ENCODE results near the gene TMEM187.

The TMEM187 gene

DNA sequence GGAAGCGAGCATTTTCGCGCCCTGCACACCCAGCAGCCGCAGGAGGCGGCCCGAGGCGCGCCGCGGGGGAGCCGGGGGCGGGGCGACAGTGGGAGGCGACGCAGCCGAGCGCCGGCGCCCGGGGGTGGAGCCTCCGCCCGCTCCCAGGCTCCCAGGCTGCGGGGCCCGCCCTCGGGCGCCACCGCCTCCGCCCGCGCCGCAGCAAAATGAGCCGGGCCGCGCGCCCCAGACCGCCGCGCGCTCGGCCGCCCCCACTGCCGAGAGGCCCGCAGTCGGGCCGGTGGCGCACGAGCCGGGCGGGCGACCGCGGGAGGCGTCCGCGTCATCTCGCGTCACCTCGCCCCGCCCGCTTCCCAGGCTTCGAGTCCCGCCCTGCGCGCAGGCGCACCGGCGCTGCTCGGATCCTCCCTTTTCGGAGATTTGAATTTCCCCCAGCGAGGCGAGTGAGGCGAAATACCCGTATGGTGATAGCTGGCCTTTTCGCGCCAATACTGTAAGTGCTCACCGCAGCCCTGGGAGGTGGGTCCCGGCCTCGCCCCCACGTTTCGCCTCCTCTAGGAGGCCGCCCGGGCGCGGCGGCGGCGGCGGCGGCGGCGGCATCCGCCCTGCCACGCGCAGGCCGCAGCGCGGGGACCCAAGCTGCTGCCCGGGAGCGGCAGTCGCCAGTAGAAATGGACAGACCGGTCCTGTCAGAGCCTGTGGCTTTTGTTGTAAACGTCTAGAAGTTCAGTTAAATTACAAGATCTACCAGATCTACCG lies at the start of gene TMEM187:
Gene TMEM187, plus strand, starts transcription at position 387 of the 759 bp plus-strand sequence. CDS start 9,309 bp downstream, outside the sequence.
- no peak for DNase-seq (ENCODE audit: low read depth)

GRCh38 chrX:153922932-153923857 lies 49.4 kb upstream of the TMEM187 start:
- no peak for DNase-seq (ENCODE audit: low read depth)

DNA sequence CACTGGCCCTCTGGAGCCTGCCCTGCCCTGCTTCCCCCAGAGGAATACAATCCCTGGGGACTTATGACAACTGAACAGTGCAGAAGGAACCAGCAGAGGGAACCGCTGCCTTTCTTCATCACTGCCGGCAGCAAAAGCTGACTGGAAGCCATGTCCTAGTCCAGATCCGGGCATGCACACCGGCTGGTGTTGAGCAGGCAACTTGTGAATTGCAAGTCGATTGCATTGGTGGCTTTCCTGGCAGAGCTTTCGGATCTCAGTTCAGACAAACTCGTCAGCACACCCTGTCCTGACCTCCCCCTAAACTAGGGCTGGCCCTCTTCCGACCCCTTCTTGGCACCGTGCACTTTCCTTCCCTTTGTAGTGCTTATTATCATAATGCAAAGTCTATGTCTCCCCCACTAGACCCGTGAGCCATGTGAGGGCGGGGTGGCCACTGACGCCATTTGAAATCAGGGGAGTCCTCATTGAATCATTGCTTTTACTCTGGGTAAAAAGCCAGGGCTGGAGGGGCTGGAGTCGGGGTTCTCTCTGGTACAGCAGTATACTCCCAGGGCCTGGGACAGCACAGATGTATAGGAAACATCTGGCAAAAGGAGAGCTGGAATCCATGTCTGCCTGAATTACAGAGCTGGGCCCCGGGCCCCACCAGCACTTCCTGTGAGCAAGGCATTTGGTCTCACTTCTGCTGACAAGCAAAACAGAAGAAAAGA lies 48.2 kb upstream of the TMEM187 start:
- no peak for DNase-seq (ENCODE audit: low read depth)

GRCh38 chrX:153925387-153925738 lies 47.2 kb upstream of the TMEM187 start:
- DNase-seq (ENCODE audit: low read depth) = no peak

GRCh38 chrX:153925739-153926551 lies 46.6 kb upstream of the TMEM187 start, which contains the start of gene ARHGAP4:
ARHGAP4 (minus strand) TSS chrX:153926264; CDS start chrX:153926202, 62 bp downstream.
- DNase-seq (ENCODE audit: low read depth) = no peak

GRCh38 chrX:153926552-153926857 lies 46.0 kb upstream of the TMEM187 start:
- no peak for DNase-seq (ENCODE audit: low read depth)

GRCh38 chrX:153926858-153927671 lies 45.5 kb upstream of the TMEM187 start:
- DNase-seq (ENCODE audit: low read depth) = no peak

DNA sequence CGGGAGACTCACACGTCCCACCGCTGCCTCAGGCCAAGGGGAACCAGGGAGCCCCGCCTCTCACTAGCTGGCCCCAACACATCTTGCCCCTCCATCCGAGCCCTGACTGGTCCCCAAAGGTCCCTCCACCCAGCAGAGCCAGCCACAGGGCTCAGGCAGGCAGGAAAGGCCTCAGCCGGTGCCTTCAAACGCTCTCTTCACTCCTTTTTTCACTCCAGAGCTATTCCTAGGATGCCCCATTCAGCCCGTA lies 45.0 kb upstream of the TMEM187 start:
- no peak for DNase-seq (ENCODE audit: low read depth)

- DNase-seq (ENCODE audit: low read depth) = peak; percentile 87
Measured at GRCh38 chrX:153927922-153928760, 44.4 kb upstream of the TMEM187 start.

GRCh38 chrX:153928846-153929245 lies 43.7 kb upstream of the TMEM187 start:
- no peak for DNase-seq (ENCODE audit: low read depth)

GRCh38 chrX:153929576-153929975 lies 43.0 kb upstream of the TMEM187 start:
- no peak for DNase-seq (ENCODE audit: low read depth)

GRCh38 chrX:153930011-153930910 lies 42.3 kb upstream of the TMEM187 start:
- no peak for DNase-seq (ENCODE audit: low read depth)

- no peak for DNase-seq (ENCODE audit: low read depth)
Measured at GRCh38 chrX:153931151-153931550, 41.4 kb upstream of the TMEM187 start.

DNA sequence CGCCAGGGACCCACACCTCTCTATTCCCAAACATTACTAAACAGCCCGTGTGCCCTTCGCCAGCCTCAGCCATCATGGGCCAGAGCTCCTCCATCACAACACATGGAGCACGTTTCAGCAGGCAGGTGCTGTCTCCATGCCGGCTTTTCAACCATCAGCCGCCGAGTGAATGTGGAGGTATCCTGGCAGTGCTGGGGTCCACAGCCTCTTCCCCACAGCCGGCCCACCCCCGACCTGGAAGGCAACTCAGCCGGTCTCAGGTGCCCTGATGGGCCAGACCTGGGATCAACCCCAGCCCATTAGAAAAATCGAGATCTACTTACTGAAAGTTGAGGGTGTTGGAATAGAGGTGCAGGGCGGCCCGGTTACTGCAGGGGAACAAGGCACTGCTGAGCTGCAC lies 40.8 kb upstream of the TMEM187 start:
- no peak for DNase-seq (ENCODE audit: low read depth)

GRCh38 chrX:153932220-153932915 lies 40.2 kb upstream of the TMEM187 start:
- no peak for DNase-seq (ENCODE audit: low read depth)

DNA sequence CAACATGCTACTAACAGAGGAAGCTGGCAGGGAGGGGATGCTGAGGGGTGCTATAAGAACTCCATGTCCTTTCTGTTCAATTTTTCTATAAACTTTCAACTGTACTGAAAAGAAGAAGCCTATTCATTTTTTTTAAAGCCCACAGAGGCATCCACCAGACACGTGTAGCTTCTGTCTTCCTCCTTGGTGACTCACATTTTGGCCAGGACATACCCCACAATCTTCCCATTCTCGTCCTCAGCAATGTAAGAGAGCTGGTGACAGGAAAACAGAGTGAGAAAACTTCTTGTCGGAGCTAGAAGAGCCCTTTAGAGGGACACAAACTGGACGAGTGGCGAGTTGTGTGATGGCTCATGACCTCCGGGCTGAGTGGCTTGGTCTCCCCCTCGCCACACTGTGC lies 38.8 kb upstream of the TMEM187 start:
- peak; percentile 35 for DNase-seq (ENCODE audit: low read depth)

GRCh38 chrX:153934148-153934761 lies 38.3 kb upstream of the TMEM187 start:
- DNase-seq (ENCODE audit: low read depth) = no peak

DNA sequence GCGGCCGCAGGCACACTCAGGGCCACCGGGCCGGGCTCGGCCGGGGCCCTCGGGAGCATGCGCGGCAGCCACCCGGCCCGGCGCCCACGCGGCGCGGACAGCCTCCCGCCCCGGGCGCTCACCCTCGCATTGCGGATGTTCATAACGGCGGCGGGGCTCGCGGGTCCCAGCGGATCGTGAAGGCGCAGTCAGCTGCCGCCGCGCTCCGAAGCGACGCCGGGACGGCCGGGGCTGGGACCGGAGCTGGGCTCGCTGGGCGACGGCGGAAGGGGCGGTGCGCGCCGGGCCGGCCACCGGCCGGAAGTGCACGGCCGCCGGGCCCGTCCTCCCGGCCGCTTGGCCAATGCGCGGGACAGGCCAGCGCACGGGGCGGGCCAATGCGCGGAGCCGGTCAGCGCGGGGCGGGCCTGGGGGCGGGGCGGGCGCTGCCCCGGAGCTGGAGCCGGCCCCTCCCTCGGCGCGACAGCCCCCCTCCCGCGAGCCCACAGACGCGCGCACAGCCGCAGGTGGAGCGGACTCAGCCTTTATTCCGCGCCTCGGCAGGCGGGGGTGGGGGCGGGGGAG lies 37.7 kb upstream of the TMEM187 start, which contains the start of gene NAA10:
Gene NAA10, minus strand, starts transcription at position 276 of the 564 bp plus-strand sequence. Its CDS starts 133 bp downstream, at position 143.
- no peak for DNase-seq (ENCODE audit: low read depth)

All from GM04503 (cell line).